ENCODE data around the gene RETN. TPM values are rescaled to one million over a fixed set of nuclear protein-coding genes. Genes with fewer than 3 reads are reported as not detected.

The RETN gene
- total RNA-seq, 6 experiments from 2014 or later, result 0.63 to 2.4 TPM; not detected in 4

DNA sequence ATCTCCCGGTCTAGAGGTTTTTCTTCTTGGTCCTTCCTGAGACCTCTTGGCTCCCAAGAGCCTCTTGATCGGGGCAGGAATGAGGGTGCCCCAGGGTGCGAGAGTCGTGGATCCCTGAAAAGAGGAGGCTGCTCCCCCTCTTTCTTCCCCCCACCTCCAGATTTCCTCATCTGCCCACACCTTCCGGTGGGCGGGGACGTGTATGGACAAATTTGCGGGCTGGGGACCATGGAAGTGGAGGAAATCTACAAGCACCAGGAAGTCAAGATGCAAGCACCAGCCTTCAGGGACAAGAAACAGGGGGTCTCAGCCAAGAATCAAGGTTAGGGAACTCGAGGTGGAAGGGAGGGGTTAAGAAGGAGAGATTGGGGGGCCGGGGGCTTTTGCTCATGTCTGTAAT is 8.0 kb downstream of the RETN start, which contains the start of gene MCEMP1:
TSS of gene MCEMP1 (plus strand) at position 237 of the 400 bp plus-strand sequence. CDS start at position 268, 31 bp downstream.
- ATAC-seq, result no peak
- intact Hi-C loops (cut with DNase I), result loop anchor here (5.0 kb wide), 2 partner anchors 105 to 110 kb away; no protein-coding TSS in a partner anchor
- 20% methylated on average over 10 of the region's 10 CpGs for WGBS (ENCODE audit: insufficient coverage, low coverage, low lambda C conversion rate, missing lambda C conversion rate)
- Histone ChIP-seq H3K4me1 (peaks cover 0 to 9% (median 4%) of the 10 kb centered on the region in 4 donors), H3K36me3 (no peaks in the 10 kb centered on the region), H3K9me3 (no peaks in the 10 kb centered on the region), H3K4me3 (no peak within 1 kb of the TSS), H3K27ac (no peak within 1 kb of the TSS), H3K27me3 (no peaks in the 10 kb centered on the region)
- TF ChIP-seq, protein P1, sequence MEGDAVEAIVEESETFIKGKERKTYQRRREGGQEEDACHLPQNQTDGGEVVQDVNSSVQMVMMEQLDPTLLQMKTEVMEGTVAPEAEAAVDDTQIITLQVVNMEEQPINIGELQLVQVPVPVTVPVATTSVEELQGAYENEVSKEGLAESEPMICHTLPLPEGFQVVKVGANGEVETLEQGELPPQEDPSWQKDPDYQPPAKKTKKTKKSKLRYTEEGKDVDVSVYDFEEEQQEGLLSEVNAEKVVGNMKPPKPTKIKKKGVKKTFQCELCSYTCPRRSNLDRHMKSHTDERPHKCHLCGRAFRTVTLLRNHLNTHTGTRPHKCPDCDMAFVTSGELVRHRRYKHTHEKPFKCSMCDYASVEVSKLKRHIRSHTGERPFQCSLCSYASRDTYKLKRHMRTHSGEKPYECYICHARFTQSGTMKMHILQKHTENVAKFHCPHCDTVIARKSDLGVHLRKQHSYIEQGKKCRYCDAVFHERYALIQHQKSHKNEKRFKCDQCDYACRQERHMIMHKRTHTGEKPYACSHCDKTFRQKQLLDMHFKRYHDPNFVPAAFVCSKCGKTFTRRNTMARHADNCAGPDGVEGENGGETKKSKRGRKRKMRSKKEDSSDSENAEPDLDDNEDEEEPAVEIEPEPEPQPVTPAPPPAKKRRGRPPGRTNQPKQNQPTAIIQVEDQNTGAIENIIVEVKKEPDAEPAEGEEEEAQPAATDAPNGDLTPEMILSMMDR (IDR thresholded peaks at IDR 0.05), result no peak
- no peak for TF ChIP-seq POLR2A (IDR thresholded peaks at IDR 0.05)
- DNase-seq, result no peak

DNA sequence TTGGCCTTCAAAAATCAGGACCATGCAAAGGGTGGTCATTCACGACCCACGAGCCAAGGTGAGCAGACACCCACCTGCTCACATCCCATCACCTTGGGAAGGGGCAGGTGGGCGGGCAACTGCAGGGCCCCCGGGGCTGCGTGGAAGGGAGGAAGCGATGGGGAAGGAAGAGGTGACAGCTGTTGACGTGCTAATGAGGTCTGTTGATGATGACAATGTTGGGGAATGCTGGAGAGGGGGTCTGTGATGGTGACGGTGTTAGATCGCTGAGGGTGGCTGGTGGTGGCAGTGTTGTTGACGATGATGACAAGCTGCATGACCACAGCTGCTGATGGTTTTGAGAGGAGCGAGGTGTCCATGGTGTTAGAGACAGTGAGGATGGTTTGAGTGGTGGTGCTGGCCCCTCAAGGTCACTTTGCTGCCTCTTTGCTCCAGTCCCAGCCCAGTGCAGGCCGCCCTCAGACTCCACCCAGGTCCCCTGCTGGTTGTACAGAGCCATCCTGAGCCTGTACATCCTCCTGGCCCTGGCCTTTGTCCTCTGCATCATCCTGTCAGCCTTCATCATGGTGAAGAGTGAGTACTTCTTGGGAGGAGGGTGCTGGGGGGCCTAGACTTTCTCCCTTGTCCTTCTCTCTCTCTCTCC is 8.9 kb downstream of the RETN start:
- DNase-seq (no peak), ATAC-seq (no peak)
- TF ChIP-seq, protein P1 (IDR thresholded peaks at IDR 0.05), result no peak
- TF ChIP-seq POLR2A (IDR thresholded peaks at IDR 0.05), result no peak
- H3K36me3 ChIP-seq, result no peaks in the 10 kb centered on the region
- no peak overlapping the region for H3K27ac ChIP-seq
- H3K9me3 ChIP-seq, result no peaks in the 10 kb centered on the region
- peaks cover 0 to 10% (median 4%) of the 10 kb centered on the region in 4 donors for H3K4me1 ChIP-seq
- 43% methylated on average over 11 of the region's 12 CpGs for WGBS (ENCODE audit: insufficient coverage, low coverage, low lambda C conversion rate, missing lambda C conversion rate)
- intact Hi-C loops (cut with DNase I), result loop anchor here (5.0 kb wide), 2 partner anchors 105 to 110 kb away; no protein-coding TSS in a partner anchor
- H3K4me3 ChIP-seq, result no peak overlapping the region
- no peaks in the 10 kb centered on the region for H3K27me3 ChIP-seq

DNA sequence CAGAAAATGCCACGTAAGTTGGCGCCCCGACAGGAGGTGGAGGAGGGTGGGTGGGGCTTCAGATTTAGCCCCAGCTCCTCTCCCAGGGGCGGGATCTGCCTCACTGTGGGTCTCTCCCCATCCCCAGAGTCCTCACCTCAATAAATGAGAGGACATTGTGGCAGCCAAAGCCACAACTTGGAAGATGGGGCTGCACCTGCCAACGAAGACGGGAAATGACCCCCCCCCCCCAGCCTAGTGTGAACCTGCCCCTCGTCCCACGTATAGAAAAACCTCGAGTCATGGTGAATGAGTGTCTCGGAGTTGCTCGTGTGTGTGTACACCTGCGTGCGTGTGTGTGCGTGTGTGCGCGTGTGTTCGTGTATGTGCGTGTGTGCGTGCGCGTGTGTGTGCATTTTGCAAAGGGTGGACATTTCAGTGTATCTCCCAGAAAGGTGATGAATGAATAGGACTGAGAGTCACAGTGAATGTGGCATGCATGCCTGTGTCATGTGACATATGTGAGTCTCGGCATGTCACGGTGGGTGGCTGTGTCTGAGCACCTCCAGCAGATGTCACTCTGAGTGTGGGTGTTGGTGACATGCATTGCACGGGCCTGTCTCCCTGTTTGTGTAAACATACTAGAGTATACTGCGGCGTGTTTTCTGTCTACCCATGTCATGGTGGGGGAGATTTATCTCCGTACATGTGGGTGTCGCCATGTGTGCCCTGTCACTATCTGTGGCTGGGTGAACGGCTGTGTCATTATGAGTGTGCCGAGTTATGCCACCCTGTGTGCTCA is 10.3 kb downstream of the RETN start:
- 36% methylated on average over 28 of the region's 30 CpGs for WGBS (ENCODE audit: insufficient coverage, low coverage, low lambda C conversion rate, missing lambda C conversion rate)
- ATAC-seq (peak; percentile 24 to 47 (median 41)), DNase-seq (peak in 1 of 3 donors; percentile 52)

More for the DNA sequence above, 10.3 kb downstream of the RETN start:
- Histone ChIP-seq H3K4me1 (peaks cover 0 to 10% (median 4%) of the 10 kb centered on the region in 4 donors), H3K27ac (no peak overlapping the region), H3K27me3 (no peaks in the 10 kb centered on the region), H3K36me3 (peaks cover 0 to 7% (median 0%) of the 10 kb centered on the region in 4 donors), H3K4me3 (no peak overlapping the region), H3K9me3 (no peaks in the 10 kb centered on the region)
- TF ChIP-seq, protein P1 (IDR thresholded peaks at IDR 0.05), result peak in 3 of 4 donors; percentile 21 to 32 (median 29)
- TF ChIP-seq POLR2A (IDR thresholded peaks at IDR 0.05), result no peak
- intact Hi-C loops (cut with DNase I), result loop anchor here (5.0 kb wide), 2 partner anchors 107 to 112 kb away; no protein-coding TSS in a partner anchor
